ENCODE measurements around the gene FOXJ3. TPM values are rescaled to one million over a fixed set of nuclear protein-coding genes. Genes with fewer than 3 reads are reported as not detected.

Gene FOXJ3
- total RNA-seq, 4 donors from 2014 or later: 39.4 to 81.0 (median 56.3) TPM

- Histone ChIP-seq H3K27me3 (peaks cover 7 to 28% (median 21%) of the 10 kb centered on the region in 3 donors), H3K9me3 (no peaks in the 10 kb centered on the region), H3K4me1 (no peaks in the 10 kb centered on the region), H3K4me3 (no peak overlapping the region), H3K27ac (no peak overlapping the region), H3K36me3 (no peaks in the 10 kb centered on the region)
- DNase-seq: no peak
- TF ChIP-seq CTCF (IDR thresholded peaks at IDR 0.05 in 4 of 5, conservative IDR thresholded peaks at IDR 0.05 in 1 of 5) (no peak), POLR2A (IDR thresholded peaks at IDR 0.05) (no peak)
- intact Hi-C loops (cut with DNase I; ENCODE audit: low total_unique reads): loop anchor here (10.0 kb wide), 2 partner anchors 602 to 932 kb away; partner anchors contain the start of gene CLDN19
- ATAC-seq: no peak
- in situ Hi-C loops (cut with MboI; ENCODE audit: low sequenced_read_pairs in 4 of 4): loop anchor here in 1 of 4 donors (25.0 kb wide), 2 partner anchors 594 to 919 kb away; partner anchors contain the start of gene CLDN19
These were observed 191.9 kb downstream of the FOXJ3 start for GRCh38 chr1:42142894-42143675.

- DNase-seq: no peak
- H3K27me3 ChIP-seq: peaks cover 7 to 28% (median 21%) of the 10 kb centered on the region in 3 donors
- no peaks in the 10 kb centered on the region for H3K4me1 ChIP-seq
- intact Hi-C loops (cut with DNase I; ENCODE audit: low total_unique reads): loop anchor here (10.0 kb wide), 2 partner anchors 603 to 933 kb away; partner anchors contain the start of gene CLDN19
- in situ Hi-C loops (cut with MboI; ENCODE audit: low sequenced_read_pairs in 4 of 4): loop anchor here in 1 of 4 donors (25.0 kb wide), 2 partner anchors 595 to 920 kb away; partner anchors contain the start of gene CLDN19
- H3K9me3 ChIP-seq: no peaks in the 10 kb centered on the region
- H3K36me3 ChIP-seq: no peaks in the 10 kb centered on the region
- no peak overlapping the region for H3K27ac ChIP-seq
- no peak overlapping the region for H3K4me3 ChIP-seq
- ATAC-seq: no peak
- TF ChIP-seq POLR2A (IDR thresholded peaks at IDR 0.05) (no peak), CTCF (IDR thresholded peaks at IDR 0.05 in 4 of 5, conservative IDR thresholded peaks at IDR 0.05 in 1 of 5) (no peak)
These were observed 193.1 kb downstream of the FOXJ3 start for GRCh38 chr1:42141978-42142377.

- intact Hi-C loops (cut with DNase I; ENCODE audit: low total_unique reads): loop anchor here (10.0 kb wide), 2 partner anchors 605 to 935 kb away; partner anchors contain the start of gene CLDN19
- no peak for ATAC-seq
- TF ChIP-seq CTCF (IDR thresholded peaks at IDR 0.05 in 4 of 5, conservative IDR thresholded peaks at IDR 0.05 in 1 of 5): no peak
- no peak for TF ChIP-seq POLR2A (IDR thresholded peaks at IDR 0.05)
- Histone ChIP-seq H3K27ac (no peak overlapping the region), H3K4me1 (no peaks in the 10 kb centered on the region), H3K27me3 (peaks cover 0 to 19% (median 18%) of the 10 kb centered on the region in 3 donors), H3K4me3 (no peak overlapping the region), H3K9me3 (no peaks in the 10 kb centered on the region), H3K36me3 (no peaks in the 10 kb centered on the region)
- in situ Hi-C loops (cut with MboI; ENCODE audit: low sequenced_read_pairs in 4 of 4): loop anchor here in 1 of 4 donors (25.0 kb wide), 2 partner anchors 597 to 922 kb away; partner anchors contain the start of gene CLDN19
- DNase-seq: no peak
These were observed 194.8 kb downstream of the FOXJ3 start for GRCh38 chr1:42140191-42140590.

GRCh38 chr1:42139444-42139843, 195.6 kb downstream of the FOXJ3 start:
- ATAC-seq (no peak), DNase-seq (no peak)
- Histone ChIP-seq H3K9me3 (no peaks in the 10 kb centered on the region), H3K4me3 (no peak overlapping the region), H3K27me3 (peaks cover 0 to 18% (median 16%) of the 10 kb centered on the region in 3 donors), H3K27ac (no peak overlapping the region), H3K36me3 (no peaks in the 10 kb centered on the region), H3K4me1 (no peaks in the 10 kb centered on the region)
- TF ChIP-seq CTCF (IDR thresholded peaks at IDR 0.05 in 4 of 5, conservative IDR thresholded peaks at IDR 0.05 in 1 of 5) (no peak), POLR2A (IDR thresholded peaks at IDR 0.05) (no peak)
- in situ Hi-C loops (cut with MboI; ENCODE audit: low sequenced_read_pairs in 4 of 4) (loop anchor here in 1 of 4 donors (25.0 kb wide), 2 partner anchors 598 to 923 kb away; partner anchors contain the start of gene CLDN19), intact Hi-C loops (cut with DNase I; ENCODE audit: low total_unique reads) (no loop called here)
